GM18951 (cell line): Measurements from ENCODE around the gene CHAD.
"Not testable (repeated sequence)": the region's sequence is repeated elsewhere in the genome, so short reads cannot be mapped to it uniquely, and the experiment has no call there.

Source experiments
- POLR2A ChIP-seq: IDR thresholded peaks from 4 replicates; pipeline ENCODE4 v1.6.1; 2011; ENCODE audit warnings: mild to moderate bottlenecking; ENCODE audit not compliant: insufficient read length, insufficient read depth; ENCODE audit errors: extremely low read depth
- in situ Hi-C: fragments of 300-500 bp; cut with MboI; formaldehyde crosslinking; loops from one replicate; pipeline ENCODE4 v1.12.0; 2022; ENCODE audit warnings: low sequenced_read_pairs, mixed read lengths, inconsistent platforms; ENCODE audit not compliant: unreplicated experiment

CHAD gene

DNA sequence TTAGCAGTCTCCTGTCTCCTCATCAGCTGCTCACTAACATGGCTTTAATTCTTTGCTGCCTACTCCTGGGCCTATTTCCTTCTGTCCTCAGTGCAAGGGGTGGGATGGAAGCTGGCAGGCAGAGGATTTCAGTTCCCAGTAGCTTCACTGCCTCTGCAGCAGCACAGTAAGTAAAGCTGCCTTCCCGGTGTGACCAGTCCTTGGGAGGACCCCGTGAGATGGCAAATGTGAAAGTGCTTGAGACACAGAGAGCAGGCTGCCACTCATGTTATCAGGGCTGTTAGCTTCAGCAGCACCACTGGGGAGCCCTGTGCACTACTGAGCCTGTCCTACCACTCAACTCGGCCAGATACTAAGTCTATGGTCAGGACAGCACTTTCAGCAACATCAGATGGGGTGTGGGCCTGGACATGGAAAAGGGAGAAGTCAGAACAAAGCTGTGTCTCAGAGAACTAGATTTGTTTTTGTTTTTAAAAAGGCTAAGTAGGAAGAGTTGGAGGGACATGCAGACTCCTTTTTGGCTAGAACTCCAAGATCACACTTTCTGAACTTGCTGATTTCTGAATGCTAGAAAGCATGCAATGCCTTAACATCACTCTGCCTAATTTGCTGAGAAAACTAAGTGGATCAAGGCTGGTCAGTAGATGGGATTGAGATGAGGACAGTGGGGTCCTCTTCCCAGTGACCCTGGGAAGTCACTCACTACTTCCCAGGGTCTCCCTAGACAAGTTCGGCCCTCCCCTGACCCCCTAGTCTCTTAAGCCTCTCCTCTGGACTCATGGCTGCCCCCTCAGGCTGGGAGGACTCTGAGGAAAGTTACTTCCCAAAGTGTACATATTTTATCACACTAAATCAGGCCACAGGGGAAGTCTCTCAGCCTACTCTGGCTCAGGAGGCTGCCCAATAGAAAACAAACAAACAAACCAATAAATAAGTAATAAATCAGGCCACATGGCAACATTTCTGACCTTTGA lies 41.6 kb downstream of the CHAD start:
- no peak for TF ChIP-seq POLR2A
- in situ Hi-C loops: no loop called here

DNA sequence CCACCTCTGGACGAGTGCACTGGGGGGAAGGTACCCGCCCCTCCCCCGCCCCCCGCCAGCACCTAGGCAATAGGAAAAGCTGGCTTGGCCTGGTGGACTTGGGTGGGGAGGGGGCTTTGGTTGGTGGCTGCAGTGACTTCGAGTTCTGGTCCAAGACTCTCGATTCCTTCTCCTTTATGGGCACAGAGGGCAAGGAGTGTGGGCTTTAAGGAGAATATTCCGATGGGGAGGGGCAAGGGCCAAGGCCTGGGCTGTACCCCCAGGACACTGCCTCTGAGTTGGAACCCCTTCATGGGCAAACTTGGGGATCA lies 42.3 kb downstream of the CHAD start:
- TF ChIP-seq POLR2A: no peak
- in situ Hi-C loops: no loop called here

DNA sequence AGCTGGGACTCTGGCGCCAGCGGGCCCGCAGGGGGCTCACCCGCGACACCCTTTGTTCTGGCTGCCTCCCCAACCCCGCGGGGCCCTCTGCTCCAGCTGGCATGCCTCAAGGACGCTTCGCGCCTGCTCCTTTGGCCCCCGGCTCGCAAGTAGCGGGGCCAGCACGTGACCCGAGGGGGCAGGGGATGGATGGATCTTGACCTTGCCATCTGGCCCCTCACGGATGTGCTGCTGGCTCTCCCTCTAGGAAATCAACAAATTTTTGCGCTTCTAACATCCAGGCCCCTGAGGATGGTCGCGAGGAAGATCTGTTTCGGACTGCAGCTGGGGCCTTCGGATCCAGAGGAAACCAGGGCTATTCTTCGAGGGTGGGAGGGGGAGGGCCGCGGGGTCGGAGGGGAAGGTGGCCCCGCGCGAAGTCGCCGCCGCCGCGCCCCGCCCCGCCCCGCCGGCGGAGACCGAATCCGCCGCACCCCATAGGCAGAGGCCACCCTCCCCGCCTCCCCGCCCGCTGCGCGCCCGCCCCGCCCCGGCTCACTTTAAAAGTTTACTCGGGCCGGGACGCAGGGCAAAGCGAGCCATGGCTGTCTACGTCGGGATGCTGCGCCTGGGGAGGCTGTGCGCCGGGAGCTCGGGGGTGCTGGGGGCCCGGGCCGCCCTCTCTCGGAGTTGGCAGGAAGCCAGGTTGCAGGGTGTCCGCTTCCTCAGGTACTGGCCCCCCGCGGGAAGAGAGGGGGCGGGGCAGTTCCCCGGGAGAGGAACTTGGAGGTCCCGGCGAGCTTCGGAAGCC lies 42.8 kb downstream of the CHAD start, which contains the start of gene ACSF2:
TSS of gene ACSF2 (plus strand) at position 537 of the 790 bp plus-strand sequence. CDS start at position 581, 44 bp downstream.
- in situ Hi-C loops: no loop called here
- peak; percentile 62 for TF ChIP-seq POLR2A

DNA sequence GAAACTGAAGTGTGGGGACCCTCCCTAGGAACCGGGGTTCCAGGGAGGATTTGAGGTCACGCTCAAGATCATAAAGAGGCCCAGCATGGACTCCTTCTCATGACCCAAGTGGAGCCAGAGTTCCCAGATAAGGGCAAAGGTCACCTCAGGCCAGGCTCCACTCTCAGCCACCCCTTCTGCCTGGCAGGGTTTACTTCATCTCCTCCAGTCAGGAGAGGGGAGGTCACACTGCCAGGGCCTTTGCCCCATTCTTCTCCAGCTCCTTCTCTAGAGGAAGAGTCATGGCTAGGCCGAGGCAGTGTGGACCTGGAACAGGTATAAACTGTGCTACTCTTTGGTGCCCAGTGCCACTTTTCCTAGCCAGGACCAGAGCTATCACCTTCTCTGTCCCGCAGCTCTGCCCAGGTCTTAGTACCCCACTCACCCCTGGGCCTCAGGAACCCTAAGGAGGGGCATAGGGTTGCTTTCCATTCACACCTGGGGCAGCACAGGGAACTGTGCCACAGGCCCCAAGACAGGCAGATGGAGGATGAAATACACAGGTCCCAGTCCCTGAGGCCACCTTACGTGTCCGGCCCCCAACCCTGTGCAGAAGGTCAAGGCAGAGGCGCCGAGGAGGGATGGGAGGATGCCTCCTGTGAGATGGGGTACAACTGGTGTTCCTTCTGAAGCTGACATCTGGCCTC lies 43.5 kb downstream of the CHAD start:
- TF ChIP-seq POLR2A: no peak
- in situ Hi-C loops: no loop called here

DNA sequence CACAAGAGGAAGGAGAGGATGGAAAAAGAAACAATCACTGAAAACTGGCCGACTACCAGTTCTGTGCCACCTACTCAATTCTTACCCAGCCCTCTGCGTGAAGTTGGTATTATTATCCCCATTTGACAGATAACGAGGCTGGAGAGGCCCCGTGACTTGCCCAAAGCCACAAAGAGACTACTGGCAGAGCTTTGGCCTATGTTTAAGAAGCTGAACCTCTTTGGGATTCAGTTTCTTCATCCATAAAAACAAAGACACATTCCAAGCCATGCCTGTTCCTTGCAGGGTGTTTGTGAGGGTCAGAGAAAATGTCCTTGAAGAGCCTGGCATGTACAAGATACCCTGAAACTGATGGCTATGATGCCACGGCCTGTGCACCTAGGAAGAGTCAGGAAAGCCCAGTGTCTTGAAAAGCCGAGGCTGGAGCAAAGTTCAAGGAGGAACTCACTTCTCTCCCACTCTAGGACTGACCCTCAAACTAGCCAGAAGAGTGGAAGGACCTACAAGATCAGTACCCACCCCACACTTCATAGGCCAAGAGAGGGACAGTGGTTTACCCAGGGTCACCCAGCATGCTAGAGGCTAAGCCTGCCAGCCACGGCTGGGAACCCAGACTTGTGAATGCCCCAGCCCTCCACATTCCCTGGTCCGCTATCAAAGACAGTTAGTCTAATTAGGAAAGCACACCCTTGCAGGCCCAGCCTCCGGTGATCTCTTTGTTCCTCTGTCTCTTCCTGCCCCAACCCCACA lies 44.3 kb downstream of the CHAD start:
- no peak for TF ChIP-seq POLR2A
- in situ Hi-C loops: no loop called here

DNA sequence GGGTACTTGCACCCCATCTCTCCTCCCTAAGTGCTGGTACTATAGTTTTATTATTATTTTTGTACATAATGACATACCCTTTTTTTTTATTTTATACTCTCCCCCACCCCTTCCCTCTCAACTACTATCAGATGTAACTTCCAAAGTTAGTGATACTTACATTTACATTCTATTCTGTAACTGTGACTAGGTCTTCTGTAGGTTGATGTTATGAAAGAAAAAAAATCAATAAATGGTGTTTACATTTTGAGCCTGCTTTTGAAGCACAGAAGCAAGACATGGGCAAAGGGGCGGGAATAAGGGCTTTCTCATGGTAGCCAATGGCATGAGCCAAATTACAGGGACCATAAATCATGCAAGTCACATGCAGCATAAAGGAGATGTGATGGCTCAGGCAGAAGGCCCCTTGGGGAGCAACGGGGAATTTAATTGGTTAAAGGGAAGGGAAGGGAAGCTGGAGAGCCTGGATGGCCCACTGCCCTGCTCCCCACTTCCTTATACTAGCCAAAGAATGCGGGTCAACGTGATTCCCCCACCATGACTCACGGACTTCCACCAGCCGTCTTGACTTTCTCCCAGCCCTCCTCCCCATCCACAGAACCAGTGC lies 45.0 kb downstream of the CHAD start:
- TF ChIP-seq POLR2A: no peak

DNA sequence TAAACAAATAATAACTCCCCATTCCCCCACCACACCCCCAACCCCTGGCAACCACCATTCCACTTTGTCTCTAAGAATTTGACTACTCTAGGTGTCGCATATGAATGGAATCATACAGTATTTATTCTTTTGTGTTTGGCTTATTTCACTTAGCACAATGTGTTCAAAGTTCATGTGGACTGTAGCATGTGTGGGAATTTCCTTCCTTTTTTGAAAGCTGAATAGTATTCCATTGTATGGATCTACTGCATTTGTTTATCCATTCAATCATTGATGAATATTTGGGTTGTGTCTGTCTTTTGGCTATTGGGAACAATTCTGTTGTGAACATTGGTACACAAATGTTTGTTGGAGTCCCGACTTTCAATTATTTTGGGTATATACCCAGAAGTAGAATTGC lies 45.9 kb downstream of the CHAD start:
- TF ChIP-seq POLR2A: no peak
- in situ Hi-C loops: no loop called here

More for the DNA sequence above, 45.0 kb downstream of the CHAD start:
- in situ Hi-C loops: no loop called here

DNA sequence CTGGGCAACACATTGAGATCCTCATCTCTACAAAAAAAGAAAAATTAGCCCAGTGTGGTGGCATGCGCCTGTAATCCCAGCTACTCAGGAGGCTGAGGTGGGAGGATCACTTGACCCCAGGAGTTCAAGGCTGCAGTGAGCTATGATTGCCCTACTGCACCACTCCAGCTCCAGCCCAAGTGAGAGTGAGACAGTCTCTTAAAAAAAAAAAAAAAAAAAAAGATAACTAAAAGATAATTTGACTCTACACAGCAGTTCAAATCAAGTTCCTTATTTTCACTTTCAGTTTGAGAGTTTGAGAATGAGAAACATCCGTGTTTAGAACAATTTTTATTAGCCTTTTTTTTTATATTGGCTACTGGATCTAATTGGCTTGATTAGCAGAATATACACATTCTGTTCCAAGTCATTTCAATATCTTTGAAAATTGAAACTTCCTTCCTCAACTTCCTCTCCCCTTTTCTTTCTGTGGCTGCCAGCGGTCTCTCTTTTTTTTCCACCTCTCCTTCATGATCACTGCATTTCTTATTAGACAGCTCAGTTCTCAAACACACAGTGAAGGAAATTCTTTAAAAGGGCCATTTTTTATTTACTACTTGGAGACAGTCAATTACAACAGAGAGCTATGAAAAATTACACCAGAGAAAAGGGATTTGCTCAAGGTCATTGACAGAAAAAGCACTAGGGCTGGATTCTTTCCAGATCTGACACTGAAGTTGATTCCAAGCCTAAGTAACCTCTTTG lies 47.2 kb downstream of the CHAD start:
- in situ Hi-C loops: no loop called here
- no peak for TF ChIP-seq POLR2A

DNA sequence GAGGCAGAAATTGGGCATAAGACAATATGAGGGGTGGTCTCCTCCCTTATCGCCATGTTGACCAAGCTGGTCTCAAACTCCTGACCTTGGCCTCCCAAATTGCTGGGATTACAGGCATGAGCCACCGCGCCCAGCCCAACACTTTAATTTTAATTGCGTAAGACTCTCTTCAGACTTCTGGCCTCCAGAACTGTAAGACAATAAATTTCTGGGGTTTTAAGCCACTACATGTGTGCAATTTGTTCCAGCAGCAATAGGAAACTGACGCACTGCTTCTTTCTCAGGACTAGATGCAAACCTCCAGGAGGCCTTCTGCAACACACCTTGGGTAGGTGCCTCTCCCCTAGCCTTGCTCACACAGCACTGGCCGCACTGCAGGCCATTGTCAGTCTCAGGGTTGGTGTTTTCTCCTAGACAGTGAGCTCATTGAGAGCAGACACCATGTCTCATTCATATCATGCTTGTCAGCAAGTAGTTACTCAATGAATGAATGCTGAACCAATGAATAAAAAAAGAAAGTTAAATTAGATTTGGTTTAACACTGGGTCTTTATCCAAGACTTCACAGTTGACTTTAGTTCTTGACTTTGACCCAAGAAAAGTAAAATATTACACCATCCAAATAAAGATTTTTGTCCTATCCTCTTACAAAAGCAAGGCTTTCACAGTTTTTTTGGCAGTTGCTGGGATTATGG lies 48.1 kb downstream of the CHAD start:
- no peak for TF ChIP-seq POLR2A
- in situ Hi-C loops: no loop called here

DNA sequence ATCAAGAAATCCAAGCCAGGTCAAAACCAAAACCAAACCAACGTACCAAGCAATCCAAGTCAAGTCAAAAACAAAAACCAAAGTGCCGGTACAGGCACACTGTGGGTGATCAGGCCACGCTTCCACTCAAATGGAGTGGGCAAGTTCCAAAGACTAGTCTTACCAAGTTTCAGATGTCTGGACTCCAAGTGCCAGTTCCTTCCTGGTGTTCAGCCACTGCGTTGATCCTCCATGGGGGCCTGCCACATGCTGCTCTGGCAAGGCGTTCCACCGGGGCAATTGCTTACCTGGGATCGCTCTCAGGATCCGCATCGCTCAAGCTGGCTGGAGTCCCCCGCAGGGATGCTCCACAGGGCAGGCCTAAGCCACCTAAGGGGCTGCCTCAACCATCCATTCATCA lies 49.1 kb downstream of the CHAD start:
- in situ Hi-C loops: not testable (repeated sequence)

DNA sequence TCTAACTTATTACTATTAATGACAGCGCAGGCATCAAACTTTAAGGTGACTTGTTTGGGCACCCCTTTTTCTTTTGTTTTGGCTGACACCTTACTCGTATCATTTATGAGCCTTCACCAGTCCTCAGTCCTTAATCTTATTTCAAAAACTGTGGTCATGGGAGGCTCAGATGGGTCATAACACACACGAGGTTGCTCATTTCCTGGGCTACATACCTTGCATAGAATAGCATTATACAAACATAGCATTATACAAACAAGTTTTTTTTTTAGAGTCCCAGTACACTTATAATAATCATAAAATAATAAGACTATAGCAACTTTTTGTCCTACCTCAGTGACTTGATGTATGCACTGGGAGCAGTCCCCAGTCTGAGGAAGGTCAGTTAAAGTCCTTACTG lies 53.9 kb downstream of the CHAD start:
- in situ Hi-C loops: no loop called here
- no peak for TF ChIP-seq POLR2A
